Gastrocnemius medialis (tissue), 4 donors: ENCODE measurements around the gene KRTAP4-9.

ENCODE experiments used
- CTCF ChIP-seq, 5 experiments: fragments of 450-650 bp in 3 of 5; fragments of 200-600 bp in 2 of 5; sonication (generic) in 2 of 5; IDR thresholded peaks in 4 of 5; conservative IDR thresholded peaks in 1 of 5; 1 replicate in 4 of 5; 2 replicates in 1 of 5; pipeline ENCODE4 v1.5.1; 2016 to 2019; ENCODE audit warnings: antibody characterized with exemption in 5 of 5, mild to moderate bottlenecking in 3 of 5, moderate library complexity in 3 of 5
- POLR2A ChIP-seq, 2 donors: fragments of 450-650 bp; IDR thresholded peaks; one replicate each; pipeline ENCODE4 v1.6.1; 2017; ENCODE audit warnings: antibody characterized with exemption in 2 of 2, mild to moderate bottlenecking in 2 of 2, moderate library complexity in 2 of 2

GRCh38 chr17:41141361-41141760 is 36.2 kb downstream of the KRTAP4-9 start:
- no peak for TF ChIP-seq POLR2A (IDR thresholded peaks at IDR 0.05)
- TF ChIP-seq CTCF (IDR thresholded peaks at IDR 0.05 in 4 of 5, conservative IDR thresholded peaks at IDR 0.05 in 1 of 5), result no peak
